Mesothelial cell of epicardium (in vitro differentiated cells): ENCODE measurements around the gene PAQR4. TPM values are rescaled to one million over a fixed set of nuclear protein-coding genes. Genes with fewer than 3 reads are reported as not detected.

Source experiments
- DNase-seq, 2 experiments: peaks; one replicate each; pipeline ENCODE4 v3.0.0; 2021; ENCODE audit warnings: low spot score in 2 of 2; ENCODE audit not compliant: unreplicated experiment in 2 of 2
- H3K27ac Mint-ChIP-seq: 2 replicates; pipeline ENCODE4 v1.8.0; 2021; ENCODE audit warnings: mixed read lengths
- H3K27me3 Mint-ChIP-seq: 2 replicates; pipeline ENCODE4 v1.8.0; 2021; ENCODE audit warnings: low read depth, mixed read lengths
- H3K36me3 Mint-ChIP-seq: 2 replicates; pipeline ENCODE4 v1.8.0; 2021; ENCODE audit warnings: mixed read lengths
- H3K4me1 Mint-ChIP-seq: 2 replicates; pipeline ENCODE4 v1.8.0; 2021; ENCODE audit warnings: mixed read lengths
- H3K4me3 Mint-ChIP-seq: 2 replicates; pipeline ENCODE4 v1.8.0; 2021; ENCODE audit warnings: mild to moderate bottlenecking, moderate library complexity, mixed read lengths
- H3K9me3 Mint-ChIP-seq: 2 replicates; pipeline ENCODE4 v1.8.0; 2021; ENCODE audit warnings: mixed read lengths
- total RNA-seq: library from RNA; stranded (reverse); gene quantifications from 3 replicates; pipeline ENCODE4 v1.2.1, GENCODE V29; 2021
- TF ChIP-seq, protein P1 (sequence below): fragments of 200-600 bp; sonication (generic); IDR thresholded peaks from one replicate; pipeline ENCODE4 v1.5.0; 2021; ENCODE audit warnings: antibody characterized with exemption; ENCODE audit not compliant: unreplicated experiment

Gene PAQR4
- total RNA-seq, 1 donor from 2014 or later = 10.1 TPM

DNA sequence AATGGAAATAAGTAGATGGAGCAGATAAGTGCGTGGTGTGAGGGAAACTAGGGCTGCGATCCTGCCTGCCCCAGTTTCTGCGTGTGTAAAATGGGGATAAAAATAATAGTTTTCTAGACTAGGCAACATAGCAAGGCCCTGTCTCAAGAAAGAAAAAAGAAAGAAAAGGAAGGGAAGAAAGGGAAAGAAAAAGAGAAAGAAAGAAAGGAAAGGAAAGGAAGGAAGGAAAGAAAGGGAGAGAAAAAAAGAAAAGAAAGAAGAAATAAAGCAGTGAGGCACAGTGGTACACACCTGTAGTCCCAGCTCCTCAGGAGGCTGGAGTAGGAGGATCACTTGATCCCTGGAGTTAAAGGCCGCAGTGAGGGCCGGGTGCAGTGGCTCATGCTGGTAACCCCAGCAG lies 13.3 kb downstream of the PAQR4 start:
- peaks cover 23% of the 10 kb centered on the region for H3K4me1 Mint-ChIP-seq
- H3K9me3 Mint-ChIP-seq = no peaks in the 10 kb centered on the region
- H3K27ac Mint-ChIP-seq = peak overlapping the region; percentile 67
- H3K4me3 Mint-ChIP-seq = peak overlapping the region; percentile 75
- no peak for DNase-seq
- no peaks in the 10 kb centered on the region for H3K36me3 Mint-ChIP-seq
- TF ChIP-seq, protein P1, sequence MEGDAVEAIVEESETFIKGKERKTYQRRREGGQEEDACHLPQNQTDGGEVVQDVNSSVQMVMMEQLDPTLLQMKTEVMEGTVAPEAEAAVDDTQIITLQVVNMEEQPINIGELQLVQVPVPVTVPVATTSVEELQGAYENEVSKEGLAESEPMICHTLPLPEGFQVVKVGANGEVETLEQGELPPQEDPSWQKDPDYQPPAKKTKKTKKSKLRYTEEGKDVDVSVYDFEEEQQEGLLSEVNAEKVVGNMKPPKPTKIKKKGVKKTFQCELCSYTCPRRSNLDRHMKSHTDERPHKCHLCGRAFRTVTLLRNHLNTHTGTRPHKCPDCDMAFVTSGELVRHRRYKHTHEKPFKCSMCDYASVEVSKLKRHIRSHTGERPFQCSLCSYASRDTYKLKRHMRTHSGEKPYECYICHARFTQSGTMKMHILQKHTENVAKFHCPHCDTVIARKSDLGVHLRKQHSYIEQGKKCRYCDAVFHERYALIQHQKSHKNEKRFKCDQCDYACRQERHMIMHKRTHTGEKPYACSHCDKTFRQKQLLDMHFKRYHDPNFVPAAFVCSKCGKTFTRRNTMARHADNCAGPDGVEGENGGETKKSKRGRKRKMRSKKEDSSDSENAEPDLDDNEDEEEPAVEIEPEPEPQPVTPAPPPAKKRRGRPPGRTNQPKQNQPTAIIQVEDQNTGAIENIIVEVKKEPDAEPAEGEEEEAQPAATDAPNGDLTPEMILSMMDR = no peak
- H3K27me3 Mint-ChIP-seq = peaks cover 2% of the 10 kb centered on the region

DNA sequence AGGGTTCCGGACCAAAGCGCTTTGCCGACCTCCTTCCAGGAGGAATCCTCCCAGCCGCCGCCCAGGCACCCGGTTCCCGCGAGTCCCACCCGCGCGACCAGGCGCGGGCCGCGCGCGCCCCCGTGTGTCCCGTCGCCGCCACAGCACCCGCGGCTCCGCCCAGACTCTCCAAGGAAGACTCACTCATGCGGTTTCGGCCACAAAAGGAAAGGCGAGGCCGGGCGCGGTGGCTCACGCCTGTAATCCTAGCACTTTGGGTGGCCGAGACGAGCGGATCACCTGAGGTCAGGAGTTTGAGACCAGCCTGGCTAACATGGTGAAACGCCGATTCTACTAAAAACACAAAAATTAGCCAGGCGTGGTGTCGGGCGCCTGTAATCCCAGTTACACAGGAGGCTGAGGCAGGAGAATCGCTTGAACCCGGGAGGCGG lies 14.6 kb downstream of the PAQR4 start:
- Mint-ChIP-seq H3K4me1 (peaks cover 32% of the 10 kb centered on the region), H3K36me3 (no peaks in the 10 kb centered on the region), H3K9me3 (no peaks in the 10 kb centered on the region), H3K27me3 (peaks cover 2% of the 10 kb centered on the region), H3K27ac (no peak overlapping the region), H3K4me3 (peak overlapping the region; percentile 38)
- peak; percentile 74 to 84 for DNase-seq
- TF ChIP-seq, protein P1 = peak; percentile 93

DNA sequence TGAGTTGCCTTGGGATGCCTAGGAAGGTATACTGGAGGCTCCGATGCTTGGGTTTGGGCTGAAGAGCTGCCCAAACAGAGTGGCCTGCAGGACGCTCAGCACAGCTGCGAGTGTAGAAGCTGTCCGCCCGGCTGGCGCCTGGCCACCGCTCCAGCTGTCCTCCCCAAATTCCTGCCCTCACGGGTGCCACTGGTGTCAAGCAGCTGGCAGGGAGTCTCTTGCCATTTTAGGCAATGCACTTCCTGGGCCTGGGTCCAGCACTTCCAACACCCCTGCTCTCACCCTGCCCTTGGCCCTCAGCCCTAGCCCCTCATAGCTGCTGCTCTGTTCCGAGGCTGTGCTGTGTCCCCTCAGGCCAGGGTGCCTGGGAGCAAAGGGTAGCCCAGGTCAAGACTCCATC lies 16.3 kb downstream of the PAQR4 start:
- Mint-ChIP-seq H3K27me3 (peaks cover 2% of the 10 kb centered on the region), H3K4me1 (peaks cover 46% of the 10 kb centered on the region), H3K9me3 (no peaks in the 10 kb centered on the region), H3K27ac (no peak overlapping the region), H3K36me3 (no peaks in the 10 kb centered on the region), H3K4me3 (no peak overlapping the region)
- DNase-seq = no peak
- TF ChIP-seq, protein P1 = no peak

GRCh38 chr16:2985893-2986355 lies 16.8 kb downstream of the PAQR4 start:
- H3K9me3 Mint-ChIP-seq = no peaks in the 10 kb centered on the region
- peaks cover 2% of the 10 kb centered on the region for H3K27me3 Mint-ChIP-seq
- no peak for DNase-seq
- H3K27ac Mint-ChIP-seq = no peak overlapping the region
- TF ChIP-seq, protein P1 = no peak
- H3K4me1 Mint-ChIP-seq = peaks cover 47% of the 10 kb centered on the region
- H3K4me3 Mint-ChIP-seq = no peak overlapping the region
- H3K36me3 Mint-ChIP-seq = no peaks in the 10 kb centered on the region

GRCh38 chr16:2986623-2987188 lies 17.6 kb downstream of the PAQR4 start:
- no peak for DNase-seq
- Mint-ChIP-seq H3K4me1 (peaks cover 40% of the 10 kb centered on the region), H3K27me3 (peaks cover 2% of the 10 kb centered on the region), H3K36me3 (no peaks in the 10 kb centered on the region), H3K4me3 (no peak overlapping the region), H3K27ac (no peak overlapping the region), H3K9me3 (no peaks in the 10 kb centered on the region)
- TF ChIP-seq, protein P1 = no peak
